ENCODE data around the gene C22orf15. TPM values are rescaled to one million over a fixed set of nuclear protein-coding genes. Genes with fewer than 3 reads are reported as not detected.

C22orf15 gene
- total RNA-seq, 3 donors from 2014 or later: 0.44 TPM; not detected in 2

DNA sequence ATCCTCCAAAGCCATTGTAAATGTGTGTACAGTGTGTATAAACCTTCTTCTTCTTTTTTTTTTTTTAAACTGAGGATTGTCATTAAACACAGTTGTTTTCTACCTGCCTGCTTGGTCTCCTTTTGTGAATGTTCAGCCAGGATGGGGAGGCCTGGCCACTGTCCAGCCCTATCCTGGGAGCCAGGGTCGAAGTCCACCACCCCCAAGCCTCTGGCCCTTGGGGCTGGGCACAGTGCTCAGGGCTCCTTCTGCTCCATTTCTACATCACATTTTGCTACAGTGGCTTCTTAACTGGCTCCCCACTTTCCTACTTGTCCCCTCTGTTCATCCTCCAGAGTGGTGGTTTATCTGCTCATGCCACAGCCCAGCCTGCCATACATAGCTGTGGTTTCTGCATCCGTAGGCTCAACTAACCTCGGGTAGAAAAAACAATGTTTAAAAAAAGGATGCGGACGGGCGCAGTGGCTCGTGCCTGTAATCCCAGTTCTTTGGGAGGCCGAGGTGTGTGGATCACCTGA is 21.5 kb downstream of the C22orf15 start:
- DNase-seq (peak in 2 of 3 donors; percentile 71 to 78), ATAC-seq (peak; percentile 12)
- no peak overlapping the region for H3K4me3 ChIP-seq
- TF ChIP-seq, protein P1, sequence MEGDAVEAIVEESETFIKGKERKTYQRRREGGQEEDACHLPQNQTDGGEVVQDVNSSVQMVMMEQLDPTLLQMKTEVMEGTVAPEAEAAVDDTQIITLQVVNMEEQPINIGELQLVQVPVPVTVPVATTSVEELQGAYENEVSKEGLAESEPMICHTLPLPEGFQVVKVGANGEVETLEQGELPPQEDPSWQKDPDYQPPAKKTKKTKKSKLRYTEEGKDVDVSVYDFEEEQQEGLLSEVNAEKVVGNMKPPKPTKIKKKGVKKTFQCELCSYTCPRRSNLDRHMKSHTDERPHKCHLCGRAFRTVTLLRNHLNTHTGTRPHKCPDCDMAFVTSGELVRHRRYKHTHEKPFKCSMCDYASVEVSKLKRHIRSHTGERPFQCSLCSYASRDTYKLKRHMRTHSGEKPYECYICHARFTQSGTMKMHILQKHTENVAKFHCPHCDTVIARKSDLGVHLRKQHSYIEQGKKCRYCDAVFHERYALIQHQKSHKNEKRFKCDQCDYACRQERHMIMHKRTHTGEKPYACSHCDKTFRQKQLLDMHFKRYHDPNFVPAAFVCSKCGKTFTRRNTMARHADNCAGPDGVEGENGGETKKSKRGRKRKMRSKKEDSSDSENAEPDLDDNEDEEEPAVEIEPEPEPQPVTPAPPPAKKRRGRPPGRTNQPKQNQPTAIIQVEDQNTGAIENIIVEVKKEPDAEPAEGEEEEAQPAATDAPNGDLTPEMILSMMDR (IDR thresholded peaks at IDR 0.05): no peak
- H3K9me3 ChIP-seq: no peaks in the 10 kb centered on the region
- intact Hi-C loops (cut with DNase I, micrococcal nuclease): no loop called here
- no peaks in the 10 kb centered on the region for H3K36me3 ChIP-seq (ENCODE audit: low read depth)
- peaks cover 30% of the 10 kb centered on the region for H3K4me1 ChIP-seq (ENCODE audit: low read depth)

DNA sequence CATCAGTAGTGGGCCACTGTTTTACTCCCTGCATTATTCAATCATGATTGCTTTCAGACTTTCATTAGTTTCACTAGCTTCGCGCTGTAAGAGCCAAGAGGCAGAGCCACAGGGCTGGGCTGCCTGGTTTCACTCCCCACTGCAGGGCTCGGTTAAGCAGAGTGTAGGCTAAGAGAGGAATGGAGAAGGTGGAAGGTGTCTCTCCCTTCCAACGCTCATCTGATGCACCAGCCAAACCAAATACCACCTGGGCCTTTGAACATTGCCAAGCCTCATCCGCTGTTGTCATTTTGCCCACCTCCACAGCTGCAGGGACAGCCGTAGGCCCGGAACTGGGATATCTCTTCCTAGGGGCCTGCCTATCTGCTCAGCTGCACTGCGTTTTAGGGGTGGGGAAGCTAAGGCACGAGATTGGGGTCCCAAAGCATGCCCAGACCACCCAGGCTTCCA is 23.5 kb downstream of the C22orf15 start:
- TF ChIP-seq, protein P1 (IDR thresholded peaks at IDR 0.05): no peak
- Histone ChIP-seq H3K36me3 (ENCODE audit: low read depth) (no peaks in the 10 kb centered on the region), H3K4me3 (no peak overlapping the region), H3K4me1 (ENCODE audit: low read depth) (peaks cover 30% of the 10 kb centered on the region), H3K9me3 (no peaks in the 10 kb centered on the region)
- ATAC-seq: no peak
- intact Hi-C loops (cut with DNase I, micrococcal nuclease): no loop called here
- no peak for DNase-seq

DNA sequence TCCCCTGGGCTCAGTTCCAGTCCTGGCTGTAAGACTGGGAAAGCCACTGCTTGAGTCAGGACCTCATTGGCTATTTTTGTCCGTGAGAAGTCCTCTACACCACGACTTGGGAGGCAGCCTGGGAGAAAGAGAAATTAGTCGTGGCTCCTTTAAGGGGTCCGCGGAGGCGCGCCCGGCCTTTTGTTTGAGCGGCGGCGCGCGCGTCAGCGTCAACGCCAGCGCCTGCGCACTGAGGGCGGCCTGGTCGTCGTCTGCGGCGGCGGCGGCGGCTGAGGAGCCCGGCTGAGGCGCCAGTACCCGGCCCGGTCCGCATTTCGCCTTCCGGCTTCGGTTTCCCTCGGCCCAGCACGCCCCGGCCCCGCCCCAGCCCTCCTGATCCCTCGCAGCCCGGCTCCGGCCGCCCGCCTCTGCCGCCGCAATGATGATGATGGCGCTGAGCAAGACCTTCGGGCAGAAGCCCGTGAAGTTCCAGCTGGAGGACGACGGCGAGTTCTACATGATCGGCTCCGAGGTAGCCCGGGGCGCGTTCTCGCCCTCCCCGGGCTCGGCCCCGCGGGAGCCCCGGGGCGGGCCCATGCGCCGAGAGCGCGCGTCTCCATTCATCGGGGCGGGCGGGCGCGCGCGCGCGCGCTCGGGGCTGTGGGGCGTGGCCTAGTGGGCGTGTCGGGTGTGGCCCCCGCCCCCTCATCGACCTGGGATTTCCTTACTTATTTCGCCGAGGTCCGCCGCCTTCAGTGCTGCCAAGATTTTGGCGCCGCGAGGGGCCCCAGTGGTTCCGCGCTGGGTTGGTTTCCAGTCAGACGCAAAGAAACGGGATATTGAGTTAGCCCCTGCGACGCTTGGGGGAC is 24.2 kb downstream of the C22orf15 start, which contains the start of gene SMARCB1:
Gene SMARCB1 (plus strand): TSS at position 215 of the 848 bp plus-strand sequence. CDS start 204 bp downstream, at position 419.
- DNase-seq (peak; percentile 91 to 95 (median 94)), ATAC-seq (peak; percentile 98)
- intact Hi-C loops (cut with DNase I, micrococcal nuclease): no loop called here
- peak within 1 kb of the TSS; percentile 86 for H3K4me3 ChIP-seq
- TF ChIP-seq, protein P1 (IDR thresholded peaks at IDR 0.05): no peak
- peaks cover 30% of the 10 kb centered on the region for H3K4me1 ChIP-seq (ENCODE audit: low read depth)
- H3K36me3 ChIP-seq (ENCODE audit: low read depth): no peaks in the 10 kb centered on the region
- no peaks in the 10 kb centered on the region for H3K9me3 ChIP-seq

DNA sequence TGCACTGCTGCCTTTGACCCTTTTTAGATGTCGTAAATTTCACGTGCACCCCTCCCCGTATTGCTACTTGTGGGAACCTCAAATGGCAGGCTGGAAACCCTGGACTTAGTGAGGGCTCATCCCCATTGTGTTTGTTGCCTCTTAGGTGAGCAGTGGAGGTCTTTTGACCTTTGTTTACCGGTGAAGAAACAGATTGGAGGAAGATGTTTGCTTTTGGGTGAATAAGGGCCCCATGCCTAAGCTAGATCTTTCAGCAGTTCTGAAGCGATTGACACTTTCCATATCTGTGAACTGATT is 24.8 kb downstream of the C22orf15 start:
- no peak for DNase-seq
- Histone ChIP-seq H3K36me3 (ENCODE audit: low read depth) (no peaks in the 10 kb centered on the region), H3K4me3 (peak overlapping the region; percentile 86), H3K9me3 (no peaks in the 10 kb centered on the region), H3K4me1 (ENCODE audit: low read depth) (peaks cover 30% of the 10 kb centered on the region)
- intact Hi-C loops (cut with DNase I, micrococcal nuclease): no loop called here
- TF ChIP-seq, protein P1 (IDR thresholded peaks at IDR 0.05): no peak
- peak; percentile 0 for ATAC-seq

DNA sequence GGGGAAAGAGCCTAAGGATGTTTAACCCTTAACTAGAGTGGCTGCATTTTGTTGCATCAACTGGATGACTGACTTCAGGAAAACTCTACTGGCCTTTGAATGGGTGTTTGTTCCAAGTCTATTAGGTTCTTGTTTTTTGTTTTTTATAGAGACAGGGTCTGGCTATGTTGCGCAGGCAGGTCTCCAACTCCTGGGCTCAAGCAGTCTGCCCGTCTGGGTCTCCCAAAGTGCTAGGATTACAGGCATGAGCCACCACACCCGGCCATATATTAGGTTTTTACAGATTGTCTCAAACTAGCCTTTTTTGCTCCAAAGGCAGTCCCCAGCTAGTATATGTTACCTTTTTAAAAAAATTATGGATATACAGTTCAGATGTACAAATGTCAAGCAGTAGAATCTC is 25.1 kb downstream of the C22orf15 start:
- H3K4me1 ChIP-seq (ENCODE audit: low read depth): peaks cover 30% of the 10 kb centered on the region

More for the DNA sequence above, 25.1 kb downstream of the C22orf15 start:
- Histone ChIP-seq H3K9me3 (no peaks in the 10 kb centered on the region), H3K4me3 (no peak overlapping the region), H3K36me3 (ENCODE audit: low read depth) (no peaks in the 10 kb centered on the region)
- TF ChIP-seq, protein P1 (IDR thresholded peaks at IDR 0.05): no peak
- peak in 2 of 3 donors; percentile 9 to 22 for DNase-seq
- intact Hi-C loops (cut with DNase I, micrococcal nuclease): no loop called here
- ATAC-seq: no peak

Measured in mucosa of descending colon (tissue), 3 donors.